ENCODE data around the gene SYMPK.

The SYMPK gene

GRCh38 chr19:45824531-45825262 lies 38.2 kb downstream of the SYMPK start:
- no peak for DNase-seq

DNA sequence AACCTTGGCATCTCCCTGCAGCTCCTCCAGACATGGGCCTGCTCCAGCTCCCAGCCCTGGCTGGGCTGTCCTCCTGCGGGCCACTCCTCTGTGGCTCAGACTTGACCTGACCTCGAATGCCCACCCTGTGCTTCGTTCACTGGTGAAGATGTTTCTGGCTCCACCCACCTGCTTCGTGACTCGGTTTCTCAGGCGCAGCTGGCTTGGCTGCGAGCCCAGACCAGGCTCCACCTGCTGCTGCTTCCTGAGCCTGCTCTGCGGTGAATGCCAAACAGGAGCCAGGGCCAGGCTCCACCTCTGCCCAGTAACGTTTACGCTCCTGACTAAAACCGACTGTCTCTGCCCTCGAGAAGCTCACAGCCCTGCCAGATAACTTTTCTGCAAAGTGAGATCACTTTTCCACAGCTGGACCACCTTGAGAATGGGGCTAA lies 38.9 kb downstream of the SYMPK start:
- DNase-seq: peak; percentile 18

DNA sequence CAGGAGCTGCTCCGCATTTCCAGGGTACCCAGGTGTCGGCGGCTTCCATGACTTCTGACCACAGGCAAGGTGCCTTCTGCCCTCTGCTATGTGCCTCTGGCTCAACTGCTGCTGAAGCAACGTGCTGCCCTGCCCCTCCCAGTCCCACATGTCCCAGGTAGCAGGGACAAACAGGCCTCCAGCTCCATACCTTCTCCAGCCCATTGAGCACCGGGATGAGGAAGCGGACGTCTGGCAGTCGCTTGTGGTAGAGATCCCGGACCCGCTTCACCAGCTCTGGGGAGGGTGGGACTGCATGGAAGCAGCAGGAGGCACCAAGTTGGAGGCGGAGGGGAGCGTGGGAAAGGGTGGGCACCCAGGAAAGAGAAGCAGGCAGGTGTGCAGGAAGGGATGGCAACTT lies 39.8 kb downstream of the SYMPK start:
- DNase-seq: no peak

DNA sequence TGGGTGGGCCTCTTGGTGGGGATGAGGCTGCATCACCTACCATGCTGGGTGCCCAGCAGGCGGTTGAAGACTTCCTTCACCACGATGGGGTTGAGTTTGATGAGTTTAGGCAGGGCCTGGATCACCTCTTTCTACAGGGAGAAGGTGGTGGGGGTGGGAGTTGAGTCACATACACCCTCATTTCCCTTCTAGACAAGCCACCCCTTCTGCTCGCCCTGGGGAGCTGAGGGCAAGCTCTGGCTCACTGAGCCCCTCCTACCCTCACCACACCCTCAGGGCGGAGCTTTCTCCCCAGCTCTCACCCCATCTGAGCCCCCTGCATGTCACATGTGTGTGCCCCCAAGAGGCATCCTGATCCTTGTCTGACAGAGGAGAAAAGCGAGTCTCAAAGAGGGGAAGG lies 40.2 kb downstream of the SYMPK start:
- DNase-seq: no peak

DNA sequence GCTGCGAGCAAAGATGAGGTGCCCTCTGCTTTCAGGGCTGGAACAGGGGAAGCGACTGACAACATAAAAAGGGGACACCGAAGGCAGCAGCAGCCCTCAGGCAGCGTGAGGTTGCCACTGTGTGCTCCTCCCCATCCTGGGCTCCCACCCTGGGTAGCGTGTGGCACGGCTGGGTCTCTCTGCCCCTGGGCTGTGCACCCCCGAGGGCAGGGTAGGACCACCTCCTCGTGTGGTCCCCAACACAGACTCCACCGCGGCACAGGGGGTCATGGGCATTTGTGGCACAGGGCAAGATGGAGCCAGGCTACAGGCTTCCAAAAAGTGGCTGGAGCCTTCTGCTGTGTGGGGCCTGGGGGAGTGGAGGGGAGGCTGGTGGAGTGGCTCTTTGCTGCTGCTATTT lies 41.4 kb downstream of the SYMPK start:
- DNase-seq: no peak

GRCh38 chr19:45821103-45821521 lies 41.8 kb downstream of the SYMPK start:
- no peak for DNase-seq

GRCh38 chr19:45820413-45821102 lies 42.4 kb downstream of the SYMPK start:
- no peak for DNase-seq

- no peak for DNase-seq
Measured at GRCh38 chr19:45819769-45820168, 43.2 kb downstream of the SYMPK start.

DNA sequence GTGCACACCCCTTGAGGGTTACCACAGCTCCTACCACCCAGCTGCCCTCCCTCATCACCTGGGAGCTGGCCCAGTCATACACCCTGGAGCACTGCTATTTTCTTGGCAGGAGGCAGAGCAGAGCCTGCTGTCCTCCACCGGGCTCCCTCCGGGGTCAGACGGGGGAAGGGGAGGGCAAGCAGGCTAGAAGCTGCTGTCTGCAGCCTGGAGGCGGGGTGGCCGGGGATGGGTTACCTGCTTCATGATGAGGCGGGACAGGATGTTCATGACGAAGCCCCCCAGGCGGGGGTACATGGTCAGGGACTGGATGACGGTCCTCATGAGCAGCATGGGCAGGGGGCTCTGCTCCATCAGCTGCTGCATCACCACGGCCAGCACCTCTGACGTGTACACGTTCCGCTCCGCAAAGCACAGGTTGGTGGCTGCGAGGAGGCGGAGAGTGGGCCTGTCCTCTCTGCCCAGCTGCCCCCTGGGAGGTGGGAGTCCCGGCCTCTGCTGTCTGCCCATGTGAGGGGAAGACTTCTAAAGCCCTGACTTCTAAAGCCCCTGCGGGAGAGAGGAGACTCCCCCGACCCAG lies 45.1 kb downstream of the SYMPK start:
- no peak for DNase-seq

GRCh38 chr19:45817010-45817724 lies 45.8 kb downstream of the SYMPK start:
- no peak for DNase-seq

DNA sequence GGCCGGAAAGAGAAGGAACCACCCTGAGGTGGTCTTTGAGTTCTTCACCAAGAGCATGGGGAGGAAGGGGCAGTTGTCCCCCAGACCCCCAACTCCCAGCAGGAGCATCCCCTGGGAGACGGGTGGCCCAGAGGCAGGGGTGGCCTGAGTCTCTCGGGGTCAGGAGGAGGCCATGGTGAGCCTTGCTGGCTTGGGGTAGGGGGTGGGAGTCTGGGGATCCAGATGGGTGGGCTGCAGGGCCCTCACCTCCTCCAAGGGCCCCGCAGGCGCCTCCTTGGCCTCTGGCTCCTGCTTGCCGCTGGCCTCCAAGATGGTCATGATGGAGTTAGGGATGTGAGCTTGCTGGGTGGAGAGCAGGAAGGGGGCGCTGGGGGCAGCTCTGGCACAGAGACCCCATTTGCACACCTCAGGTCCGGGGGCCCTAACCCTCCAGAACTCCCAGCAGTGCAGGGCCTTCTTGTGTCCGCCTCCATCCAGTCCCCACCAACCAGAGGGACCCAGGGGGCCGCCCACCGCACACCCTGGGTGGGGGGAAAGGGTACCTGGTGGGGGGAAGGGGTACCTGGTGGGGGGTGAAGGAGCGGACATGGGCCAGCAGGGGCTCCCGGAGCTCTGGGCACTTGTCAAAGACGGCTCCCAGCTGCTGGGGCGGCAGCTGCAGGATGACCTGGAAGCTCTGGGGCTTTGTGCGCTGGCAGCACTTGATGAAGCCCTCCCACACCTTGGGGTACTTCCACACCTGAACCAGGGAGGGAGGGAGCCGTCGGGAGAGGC lies 46.5 kb downstream of the SYMPK start:
- no peak for DNase-seq

GRCh38 chr19:45815481-45816216 lies 47.3 kb downstream of the SYMPK start:
- DNase-seq: no peak

- DNase-seq: no peak
Measured at GRCh38 chr19:45814851-45815480, 48.0 kb downstream of the SYMPK start, which contains the start of gene RSPH6A. Gene RSPH6A (minus strand): TSS chr19:45815308. CDS start chr19:45815176, 132 bp downstream.

DNA sequence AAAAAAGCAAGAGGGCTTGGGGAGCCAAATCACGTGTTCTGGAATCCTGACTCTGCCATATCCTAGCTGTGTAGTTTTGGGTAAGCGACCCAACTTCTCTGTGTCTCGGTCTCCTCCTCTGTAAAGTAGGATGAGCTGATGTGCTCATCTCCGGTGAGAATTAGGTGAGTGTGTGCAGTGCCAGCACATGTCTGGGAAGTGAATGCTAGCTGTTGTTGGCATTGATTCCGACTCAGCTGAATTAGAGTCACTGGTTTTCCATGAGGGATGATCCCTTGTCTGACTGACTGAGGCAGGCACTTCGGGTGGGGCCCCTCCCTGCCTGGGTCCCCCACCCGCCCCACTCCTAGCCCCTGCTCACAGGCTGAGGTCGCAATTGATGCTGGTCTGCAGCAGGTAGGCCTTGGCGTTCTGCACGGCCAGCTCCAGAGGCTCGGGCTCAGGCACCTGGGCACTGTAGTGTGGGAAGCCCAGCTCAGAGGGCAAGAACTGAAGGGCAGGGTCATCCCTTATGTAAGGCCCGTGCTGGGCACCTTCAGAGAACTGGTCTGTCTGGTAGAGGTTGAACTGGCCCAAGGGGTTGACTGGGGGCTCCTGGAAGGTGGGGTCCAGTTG lies 48.7 kb downstream of the SYMPK start:
- DNase-seq: no peak

DNA sequence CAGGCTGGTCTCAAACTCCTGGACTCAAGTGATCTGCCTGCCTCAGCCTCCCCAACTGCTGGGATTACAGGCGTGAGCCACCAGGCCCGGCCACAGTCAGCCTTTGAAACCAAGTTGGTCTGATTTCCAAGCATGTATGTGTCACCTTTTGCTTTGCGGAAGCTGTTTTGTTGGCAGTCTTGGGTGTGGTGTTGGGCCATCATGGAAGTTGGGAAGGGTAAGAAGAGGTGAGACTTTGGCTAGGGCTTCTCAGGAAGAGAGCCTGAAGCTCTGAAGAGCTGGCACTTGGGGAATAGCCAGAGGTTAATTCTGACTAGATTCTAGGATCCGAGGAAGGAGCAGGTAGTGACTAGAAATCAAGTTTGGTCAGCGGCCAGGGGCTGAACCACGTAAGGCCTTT lies 50.6 kb downstream of the SYMPK start:
- no peak for DNase-seq

- no peak for DNase-seq
Measured at GRCh38 chr19:45809643-45810159, 53.2 kb downstream of the SYMPK start.

DNA sequence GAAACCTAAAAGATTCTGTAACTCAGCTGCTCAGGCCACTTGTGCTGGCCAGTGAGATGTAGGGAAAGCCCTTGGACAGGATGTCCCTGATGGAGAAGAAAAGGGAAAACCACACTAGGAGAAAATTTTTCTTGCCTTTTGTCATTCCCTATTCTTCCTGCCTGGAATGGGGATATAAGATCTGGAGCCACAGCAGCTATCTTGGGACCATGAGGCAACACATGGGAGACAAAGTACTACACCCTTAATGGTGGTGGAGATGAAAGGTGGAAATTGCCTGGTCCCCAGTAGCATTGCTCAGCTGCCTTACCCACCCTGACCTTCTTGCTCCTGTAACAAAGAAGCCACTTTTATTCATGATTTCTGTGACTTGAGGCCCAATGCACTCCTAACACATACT lies 57.2 kb downstream of the SYMPK start:
- DNase-seq: no peak

DNA sequence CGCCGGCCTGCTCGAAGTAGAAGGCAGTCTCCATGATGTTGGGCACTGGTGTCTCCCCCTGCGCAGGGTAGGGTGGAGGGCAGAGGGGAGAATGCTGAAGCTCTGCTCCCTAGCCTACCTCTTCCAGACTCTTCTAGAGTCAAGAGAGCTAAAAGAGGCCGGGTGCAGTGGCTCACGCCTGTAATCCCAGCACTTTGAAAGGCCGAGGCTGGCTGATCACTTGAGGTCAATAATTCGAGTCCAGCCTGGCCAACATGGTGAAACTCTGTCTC lies 58.1 kb downstream of the SYMPK start:
- no peak for DNase-seq

DNA sequence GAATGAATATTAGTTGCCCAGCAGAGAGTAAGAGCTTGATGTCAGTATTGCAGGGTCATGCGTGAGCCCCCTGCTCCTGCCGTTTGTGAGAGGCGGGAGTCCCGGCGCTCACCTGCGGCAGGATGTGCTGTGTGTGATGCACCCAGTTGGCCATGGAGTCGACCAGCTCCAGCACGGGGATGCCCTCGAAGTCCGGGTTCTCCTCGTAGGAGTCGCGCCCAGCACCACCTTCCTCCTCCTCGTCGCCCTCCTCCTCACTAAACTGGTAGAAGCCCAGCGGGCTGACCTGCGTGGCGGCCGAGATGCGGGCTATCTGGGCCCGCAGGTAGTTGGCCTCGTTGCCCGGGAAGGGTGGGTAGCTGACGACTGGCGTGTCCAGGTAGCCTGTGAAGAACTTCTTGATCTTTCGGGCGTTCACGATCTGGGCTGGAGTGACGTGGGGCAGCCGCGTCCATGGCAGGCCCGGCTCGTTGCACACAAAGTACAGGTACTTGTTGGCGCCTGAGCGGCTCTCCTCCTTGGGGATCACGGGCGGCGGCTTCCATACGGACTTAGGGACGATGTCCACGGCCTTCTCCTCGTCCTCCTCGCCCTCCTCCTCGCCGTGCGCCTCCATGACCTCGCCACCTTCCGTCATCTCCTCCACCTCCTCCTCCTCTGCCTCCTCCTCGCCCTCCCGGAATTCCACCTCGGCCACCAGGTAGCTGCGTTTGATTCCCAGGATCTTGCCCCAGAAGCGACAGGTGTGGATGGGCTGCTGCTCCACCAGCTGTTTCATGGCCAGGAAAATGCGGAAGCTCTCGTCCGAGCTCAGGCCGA lies 58.6 kb downstream of the SYMPK start:
- no peak for DNase-seq

GRCh38 chr19:45801603-45802175 lies 61.3 kb downstream of the SYMPK start:
- no peak for DNase-seq
